HG03064 (cell line): ENCODE data around the gene ACKR2.

Experiments used
- ATAC-seq: cut with Tn5 transposase; IDR thresholded peaks from one replicate; pipeline ENCODE4 v1.9.1; 2021; ENCODE audit warnings: low read depth; ENCODE audit not compliant: unreplicated experiment

The ACKR2 gene

DNA sequence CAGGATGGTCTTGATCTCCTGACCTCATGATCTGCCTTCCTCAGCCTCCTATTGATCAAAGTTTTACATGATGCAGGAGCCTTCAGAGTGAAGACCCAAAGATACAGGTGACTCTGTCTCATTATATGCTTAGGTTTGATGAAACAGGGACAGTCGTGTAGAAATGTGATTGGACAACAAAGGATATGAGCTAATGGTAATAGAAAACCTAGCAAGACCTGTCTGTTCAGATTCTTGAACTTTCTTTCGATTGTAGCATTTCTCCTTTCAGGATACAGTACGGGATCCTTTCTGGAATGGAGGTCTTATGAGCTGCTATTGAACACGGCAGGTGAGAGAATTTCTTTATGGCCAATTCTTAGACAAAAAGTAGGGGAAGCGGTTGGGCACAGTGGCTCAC lies at the start of gene ACKR2:
TSS of gene ACKR2 (plus strand) at position 244 of the 400 bp plus-strand sequence. CDS start 55,058 bp downstream, outside the sequence.
- no peak for ATAC-seq

GRCh38 chr3:42762046-42762724 lies 47.1 kb upstream of the ACKR2 start:
- no peak for ATAC-seq

- ATAC-seq = no peak
These were observed 46.2 kb upstream of the ACKR2 start for GRCh38 chr3:42763021-42763420.

DNA sequence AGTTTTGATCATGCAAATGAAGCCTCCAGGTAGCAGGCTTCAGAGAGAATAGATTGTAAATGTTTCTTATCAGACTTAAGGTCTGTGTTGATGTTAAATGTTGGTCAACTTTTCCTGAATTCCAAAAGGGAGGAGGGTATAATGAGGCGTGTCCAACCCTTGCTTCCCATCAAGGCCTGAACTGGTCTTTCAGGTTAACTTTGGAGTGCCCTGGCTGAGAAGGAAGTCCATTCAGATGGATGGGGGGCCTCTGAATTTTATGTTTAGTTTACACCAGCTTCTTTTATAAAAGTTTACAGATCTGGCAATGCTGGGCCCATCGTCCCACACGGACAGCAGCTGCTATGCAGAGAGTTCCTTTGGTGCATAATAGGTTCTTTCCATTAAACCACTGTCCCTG lies 45.1 kb upstream of the ACKR2 start:
- no peak for ATAC-seq

GRCh38 chr3:42764561-42765295 lies 44.5 kb upstream of the ACKR2 start:
- no peak for ATAC-seq

DNA sequence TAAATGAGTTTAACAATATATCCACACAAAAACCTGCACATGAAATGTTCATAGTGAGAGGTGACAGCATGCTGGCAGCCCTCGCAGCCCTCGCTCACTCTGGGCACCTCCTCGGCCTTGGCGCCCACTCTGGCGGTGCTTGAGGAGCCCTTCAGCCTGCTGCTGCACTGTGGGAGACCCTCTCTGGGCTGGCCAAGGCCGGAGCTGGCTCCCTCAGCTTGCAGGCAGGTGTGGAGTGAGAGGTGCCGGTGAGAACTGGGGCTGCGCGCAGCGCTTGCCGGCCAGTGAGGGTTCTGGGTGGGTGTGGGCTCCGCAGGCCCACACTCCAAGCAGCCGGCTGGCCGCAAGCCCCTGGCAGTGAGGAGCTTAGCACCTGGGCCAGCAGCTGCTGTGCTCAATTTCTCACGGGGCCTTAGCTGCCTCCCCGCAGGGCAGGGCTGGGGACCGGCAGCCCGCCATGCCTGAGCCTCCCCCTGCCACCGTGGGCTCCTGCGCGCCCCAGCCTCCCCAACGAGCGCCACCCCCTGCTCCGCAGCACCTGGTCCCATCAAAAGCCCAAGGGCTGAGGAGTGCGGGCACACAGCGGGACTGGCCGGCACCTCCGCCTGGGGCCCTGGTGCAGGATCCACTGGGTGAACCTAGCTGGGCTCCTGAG lies 39.6 kb upstream of the ACKR2 start:
- no peak for ATAC-seq

- ATAC-seq = no peak
These were observed 38.0 kb upstream of the ACKR2 start for GRCh38 chr3:42771271-42771670.

- ATAC-seq = peak; percentile 99
These were observed 36.4 kb upstream of the ACKR2 start, which contains the start of gene CCDC13 for GRCh38 chr3:42772670-42773408. CCDC13 (minus strand) TSS chr3:42773253; CDS start chr3:42758345, 14,908 bp downstream.

DNA sequence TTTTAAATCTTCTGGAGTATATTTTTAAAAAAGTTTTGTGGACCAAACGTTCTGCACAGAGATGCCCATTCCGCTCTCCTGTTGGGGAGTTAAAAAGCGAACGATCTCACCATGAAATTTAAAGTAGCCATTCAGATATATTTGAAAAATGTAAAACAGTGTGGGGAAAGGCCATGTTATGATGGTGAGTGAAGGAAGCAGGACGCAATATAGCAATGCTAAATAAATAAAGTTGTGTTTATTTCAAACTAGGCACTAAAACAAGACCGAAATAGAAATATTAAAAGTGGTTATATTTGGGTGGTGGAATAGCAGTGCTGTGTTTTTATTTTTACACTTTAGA lies 35.9 kb upstream of the ACKR2 start:
- ATAC-seq = peak; percentile 8

DNA sequence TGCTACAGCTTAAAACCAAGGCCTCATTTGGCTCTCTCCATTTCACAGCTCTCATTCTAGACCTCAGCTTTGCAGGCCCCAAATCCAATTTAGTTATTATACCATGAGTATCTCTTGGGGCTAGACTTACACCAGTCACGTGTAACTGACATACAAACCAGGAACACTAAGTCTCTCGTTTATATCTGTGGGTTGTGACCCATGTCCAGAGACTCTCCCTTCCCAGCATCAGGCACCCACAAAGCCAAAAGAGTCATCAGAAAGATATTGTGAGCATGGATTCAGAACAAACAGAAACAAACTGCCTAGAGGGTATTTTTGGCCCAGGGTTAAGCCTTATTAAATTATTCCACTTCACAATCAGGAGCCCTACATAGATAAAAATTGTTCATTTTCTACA lies 30.6 kb upstream of the ACKR2 start:
- ATAC-seq = no peak

- ATAC-seq = no peak
These were observed 28.8 kb upstream of the ACKR2 start for GRCh38 chr3:42780398-42780797.

- ATAC-seq = no peak
These were observed 28.1 kb upstream of the ACKR2 start for GRCh38 chr3:42780892-42781700.

DNA sequence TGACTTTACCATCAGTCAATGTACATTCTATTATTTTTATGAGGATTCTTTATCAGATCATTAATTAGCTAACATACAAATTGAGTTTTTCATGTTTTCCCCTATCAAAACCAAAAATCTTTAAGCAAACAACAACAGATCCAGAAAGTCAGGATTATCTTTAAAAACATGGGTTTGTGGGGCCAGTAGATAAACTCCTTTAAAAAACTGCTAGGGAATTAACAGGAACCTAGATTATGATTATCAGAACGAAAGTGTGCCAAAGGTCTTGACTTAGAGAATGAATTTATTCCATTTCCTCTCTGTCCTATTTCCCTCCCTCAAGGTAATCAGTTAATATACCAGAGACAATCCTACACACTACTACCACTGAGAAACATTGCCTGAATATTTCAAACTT lies 23.0 kb upstream of the ACKR2 start:
- ATAC-seq = no peak

DNA sequence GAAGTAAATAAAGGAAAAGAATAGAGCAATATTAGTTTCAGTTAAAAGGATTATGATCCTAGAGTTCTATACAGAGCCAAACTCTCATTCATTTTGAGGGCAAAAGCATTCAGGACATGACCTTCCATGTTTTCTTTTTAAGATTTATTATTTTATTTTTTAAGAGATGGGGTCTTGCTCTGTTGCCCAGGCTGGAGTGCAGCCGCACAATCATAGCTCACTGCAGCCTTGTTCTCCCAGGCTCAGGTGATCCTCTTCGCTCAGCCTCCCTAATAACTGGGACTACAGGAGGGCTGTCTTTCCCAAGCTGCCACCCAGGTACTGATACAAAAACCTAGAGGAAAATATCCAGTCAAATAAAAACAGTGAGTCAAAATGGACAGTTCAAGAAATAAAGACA lies 22.6 kb upstream of the ACKR2 start:
- ATAC-seq = no peak

- no peak for ATAC-seq
These were observed 18.5 kb upstream of the ACKR2 start for GRCh38 chr3:42790714-42791229.

GRCh38 chr3:42795621-42796181 lies 13.5 kb upstream of the ACKR2 start:
- no peak for ATAC-seq

DNA sequence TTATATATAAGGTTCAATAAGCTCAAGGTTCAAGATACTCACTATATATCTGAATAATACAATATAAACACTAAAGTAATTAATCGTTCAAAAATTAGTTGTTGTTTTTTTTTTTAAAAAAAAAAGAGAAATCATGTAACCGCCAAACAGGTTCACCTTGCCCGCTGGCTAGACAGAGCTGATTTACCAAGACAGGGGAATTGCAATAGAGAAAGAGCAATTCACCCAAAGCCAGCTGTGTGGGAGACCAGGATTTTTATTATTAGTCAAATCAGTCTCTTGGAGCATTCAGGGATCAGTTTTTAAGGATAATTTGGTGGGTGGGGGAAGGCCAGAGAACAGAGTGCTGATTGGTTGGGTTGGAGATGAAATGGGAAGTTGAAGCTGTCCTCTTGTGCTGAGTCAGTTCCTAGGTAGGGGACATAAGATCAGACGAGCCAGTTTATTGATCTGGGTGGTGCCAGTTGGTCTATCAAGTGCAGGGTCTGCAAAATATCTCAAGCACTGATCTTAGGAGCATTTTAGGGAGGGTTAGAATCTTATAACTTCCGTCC lies 12.8 kb upstream of the ACKR2 start:
- no peak for ATAC-seq

DNA sequence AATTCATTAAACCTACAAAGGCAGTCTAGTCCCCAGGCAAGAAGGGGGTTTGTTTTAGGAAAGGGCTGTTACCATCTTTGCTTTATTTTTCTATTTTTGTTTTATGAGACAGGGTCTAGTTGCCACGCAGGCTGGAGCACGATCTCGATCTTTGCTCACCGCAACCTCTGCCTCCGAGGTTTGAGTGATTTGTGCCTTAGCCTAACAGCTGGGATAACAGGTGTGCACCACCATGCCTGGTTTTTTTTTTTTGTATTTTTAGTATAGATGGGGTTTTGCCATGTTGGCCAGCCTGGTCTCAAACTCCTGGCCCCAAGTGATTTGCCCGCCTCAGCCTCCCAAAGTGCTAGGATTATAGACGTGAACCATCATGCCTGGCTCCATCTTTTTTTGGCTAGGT lies 9.9 kb upstream of the ACKR2 start:
- no peak for ATAC-seq

DNA sequence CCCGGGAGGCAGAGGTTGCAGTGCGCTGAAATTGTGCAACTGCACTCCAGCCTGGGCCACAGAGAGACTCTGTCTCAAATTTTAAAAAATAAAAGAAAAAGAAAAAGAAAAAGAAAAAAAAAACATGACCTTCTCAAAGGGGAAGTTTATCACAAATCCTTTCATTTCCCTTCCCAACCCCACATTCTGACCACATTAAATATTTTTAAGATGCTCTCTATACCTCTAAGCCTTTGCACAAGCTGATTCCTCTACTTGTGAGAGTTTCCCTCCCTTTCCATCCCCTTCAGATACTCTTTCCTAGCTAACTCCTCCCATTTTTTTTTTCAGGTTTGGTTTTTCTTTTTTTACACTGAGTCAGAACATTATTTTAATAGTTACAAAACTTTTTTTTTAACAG lies 9.0 kb upstream of the ACKR2 start:
- ATAC-seq = no peak
